Panc1 (cell line): ENCODE results near the gene CBL.

ENCODE experiments used
- POLR2AphosphoS5 ChIP-seq: IDR thresholded peaks from 2 replicates; pipeline ENCODE4 v1.6.1; 2012; ENCODE audit warnings: mild to moderate bottlenecking, low read depth, low read length, moderate library complexity
- SIN3A ChIP-seq: IDR thresholded peaks from 2 replicates; pipeline ENCODE4 v1.6.1; 2012; ENCODE audit warnings: low read depth, mild to moderate bottlenecking, low read length, moderate library complexity, borderline replicate concordance; ENCODE audit not compliant: insufficient read depth
- TCF7L2 ChIP-seq: IDR thresholded peaks from 2 replicates; pipeline ENCODE4 v1.6.1; 2011; ENCODE audit warnings: mild to moderate bottlenecking, low read depth, low read length, inconsistent platforms
- TF ChIP-seq, protein P1 (sequence below), 2 experiments: IDR thresholded peaks; 2 replicates each; pipeline ENCODE4 v1.6.1; 2011 to 2012; ENCODE audit warnings: low read depth in 2 of 2, control low read depth in 1 of 2, low read length in 1 of 2, mild to moderate bottlenecking in 1 of 2, moderate library complexity in 1 of 2; ENCODE audit not compliant: insufficient read depth in 1 of 2
- TF ChIP-seq, protein P2 (sequence below): fragments of 450-650 bp; IDR thresholded peaks from 2 replicates; pipeline ENCODE4 v1.5.1; 2017; ENCODE audit warnings: mild to moderate bottlenecking

DNA sequence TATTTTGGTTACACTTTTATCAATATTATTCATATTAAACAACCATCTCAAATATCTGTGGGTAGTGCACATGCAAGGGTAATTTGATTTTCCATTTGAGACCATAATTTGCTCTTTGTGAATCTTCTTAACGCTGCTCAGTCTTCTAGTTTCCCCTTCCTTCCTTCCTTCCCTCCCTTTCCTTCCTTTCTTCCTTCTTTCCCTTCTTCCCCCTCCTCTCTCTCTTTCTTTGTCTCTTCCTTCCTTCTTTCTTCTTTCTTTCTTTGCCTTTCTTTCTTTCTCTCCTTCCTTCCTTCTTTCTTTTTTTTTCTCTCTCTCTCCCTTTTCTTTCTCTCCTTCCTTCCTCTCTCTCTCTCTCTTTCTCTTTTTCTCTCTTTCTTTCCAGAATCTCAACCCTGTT, 124.1 kb downstream of the CBL start:
- TF ChIP-seq, protein P1, sequence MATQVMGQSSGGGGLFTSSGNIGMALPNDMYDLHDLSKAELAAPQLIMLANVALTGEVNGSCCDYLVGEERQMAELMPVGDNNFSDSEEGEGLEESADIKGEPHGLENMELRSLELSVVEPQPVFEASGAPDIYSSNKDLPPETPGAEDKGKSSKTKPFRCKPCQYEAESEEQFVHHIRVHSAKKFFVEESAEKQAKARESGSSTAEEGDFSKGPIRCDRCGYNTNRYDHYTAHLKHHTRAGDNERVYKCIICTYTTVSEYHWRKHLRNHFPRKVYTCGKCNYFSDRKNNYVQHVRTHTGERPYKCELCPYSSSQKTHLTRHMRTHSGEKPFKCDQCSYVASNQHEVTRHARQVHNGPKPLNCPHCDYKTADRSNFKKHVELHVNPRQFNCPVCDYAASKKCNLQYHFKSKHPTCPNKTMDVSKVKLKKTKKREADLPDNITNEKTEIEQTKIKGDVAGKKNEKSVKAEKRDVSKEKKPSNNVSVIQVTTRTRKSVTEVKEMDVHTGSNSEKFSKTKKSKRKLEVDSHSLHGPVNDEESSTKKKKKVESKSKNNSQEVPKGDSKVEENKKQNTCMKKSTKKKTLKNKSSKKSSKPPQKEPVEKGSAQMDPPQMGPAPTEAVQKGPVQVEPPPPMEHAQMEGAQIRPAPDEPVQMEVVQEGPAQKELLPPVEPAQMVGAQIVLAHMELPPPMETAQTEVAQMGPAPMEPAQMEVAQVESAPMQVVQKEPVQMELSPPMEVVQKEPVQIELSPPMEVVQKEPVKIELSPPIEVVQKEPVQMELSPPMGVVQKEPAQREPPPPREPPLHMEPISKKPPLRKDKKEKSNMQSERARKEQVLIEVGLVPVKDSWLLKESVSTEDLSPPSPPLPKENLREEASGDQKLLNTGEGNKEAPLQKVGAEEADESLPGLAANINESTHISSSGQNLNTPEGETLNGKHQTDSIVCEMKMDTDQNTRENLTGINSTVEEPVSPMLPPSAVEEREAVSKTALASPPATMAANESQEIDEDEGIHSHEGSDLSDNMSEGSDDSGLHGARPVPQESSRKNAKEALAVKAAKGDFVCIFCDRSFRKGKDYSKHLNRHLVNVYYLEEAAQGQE (IDR thresholded peaks at IDR 0.05; ENCODE audit: insufficient read depth in 1 of 2, low read depth in 2 of 2, low read length in 1 of 2): no peak
- TF ChIP-seq, protein P2, sequence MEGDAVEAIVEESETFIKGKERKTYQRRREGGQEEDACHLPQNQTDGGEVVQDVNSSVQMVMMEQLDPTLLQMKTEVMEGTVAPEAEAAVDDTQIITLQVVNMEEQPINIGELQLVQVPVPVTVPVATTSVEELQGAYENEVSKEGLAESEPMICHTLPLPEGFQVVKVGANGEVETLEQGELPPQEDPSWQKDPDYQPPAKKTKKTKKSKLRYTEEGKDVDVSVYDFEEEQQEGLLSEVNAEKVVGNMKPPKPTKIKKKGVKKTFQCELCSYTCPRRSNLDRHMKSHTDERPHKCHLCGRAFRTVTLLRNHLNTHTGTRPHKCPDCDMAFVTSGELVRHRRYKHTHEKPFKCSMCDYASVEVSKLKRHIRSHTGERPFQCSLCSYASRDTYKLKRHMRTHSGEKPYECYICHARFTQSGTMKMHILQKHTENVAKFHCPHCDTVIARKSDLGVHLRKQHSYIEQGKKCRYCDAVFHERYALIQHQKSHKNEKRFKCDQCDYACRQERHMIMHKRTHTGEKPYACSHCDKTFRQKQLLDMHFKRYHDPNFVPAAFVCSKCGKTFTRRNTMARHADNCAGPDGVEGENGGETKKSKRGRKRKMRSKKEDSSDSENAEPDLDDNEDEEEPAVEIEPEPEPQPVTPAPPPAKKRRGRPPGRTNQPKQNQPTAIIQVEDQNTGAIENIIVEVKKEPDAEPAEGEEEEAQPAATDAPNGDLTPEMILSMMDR: no peak
- no peak for TF ChIP-seq TCF7L2
- TF ChIP-seq POLR2AphosphoS5: no peak
- no peak for TF ChIP-seq SIN3A
